ENCODE data around the gene SCYL3. TPM values are rescaled to one million over a fixed set of nuclear protein-coding genes. Genes with fewer than 3 reads are reported as not detected.

The SCYL3 gene
- total RNA-seq, 4 donors from 2014 or later: 12.3 to 42.3 (median 25.1) TPM

DNA sequence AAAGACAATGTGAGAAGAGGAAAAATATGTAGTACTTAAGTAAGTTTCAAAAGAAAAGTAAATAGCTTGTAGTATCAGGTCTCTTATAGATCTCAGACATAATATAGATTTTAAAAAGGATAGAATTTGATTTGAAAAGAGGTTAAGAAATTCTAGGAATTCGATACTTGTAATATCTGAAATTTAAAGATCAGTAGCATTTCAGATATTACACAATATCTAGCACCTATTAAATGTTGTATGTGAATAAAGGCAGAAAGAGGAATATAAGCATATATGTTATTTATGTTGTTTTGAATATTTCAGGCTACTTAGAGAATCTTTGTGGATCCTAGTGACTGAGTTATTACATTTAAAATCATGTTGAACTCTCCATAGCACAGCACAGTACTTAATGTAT lies 64.0 kb downstream of the SCYL3 start:
- no peak for DNase-seq
- H3K27me3 ChIP-seq: no peaks in the 10 kb centered on the region
- in situ Hi-C loops (cut with MboI; ENCODE audit: low pct_ligation_motif_present in 1 of 4, low pct_unique_long_range_greater_than_20kb in 1 of 4, low sequenced_read_pairs in 3 of 4): no loop called here
- H3K4me3 ChIP-seq: no peak overlapping the region
- peaks cover 0 to 11% (median 3%) of the 10 kb centered on the region in 4 donors for H3K36me3 ChIP-seq
- H3K4me1 ChIP-seq: no peaks in the 10 kb centered on the region
- WGBS, 2 donors (ENCODE audit: low coverage in 1 of 2): 98 to 100% methylated on average over 1 of the region's 1 CpG
- intact Hi-C loops (cut with DNase I; ENCODE audit: low total_unique reads): no loop called here
- no peak overlapping the region for H3K27ac ChIP-seq
- H3K9me3 ChIP-seq: no peaks in the 10 kb centered on the region
- TF ChIP-seq, protein P1, sequence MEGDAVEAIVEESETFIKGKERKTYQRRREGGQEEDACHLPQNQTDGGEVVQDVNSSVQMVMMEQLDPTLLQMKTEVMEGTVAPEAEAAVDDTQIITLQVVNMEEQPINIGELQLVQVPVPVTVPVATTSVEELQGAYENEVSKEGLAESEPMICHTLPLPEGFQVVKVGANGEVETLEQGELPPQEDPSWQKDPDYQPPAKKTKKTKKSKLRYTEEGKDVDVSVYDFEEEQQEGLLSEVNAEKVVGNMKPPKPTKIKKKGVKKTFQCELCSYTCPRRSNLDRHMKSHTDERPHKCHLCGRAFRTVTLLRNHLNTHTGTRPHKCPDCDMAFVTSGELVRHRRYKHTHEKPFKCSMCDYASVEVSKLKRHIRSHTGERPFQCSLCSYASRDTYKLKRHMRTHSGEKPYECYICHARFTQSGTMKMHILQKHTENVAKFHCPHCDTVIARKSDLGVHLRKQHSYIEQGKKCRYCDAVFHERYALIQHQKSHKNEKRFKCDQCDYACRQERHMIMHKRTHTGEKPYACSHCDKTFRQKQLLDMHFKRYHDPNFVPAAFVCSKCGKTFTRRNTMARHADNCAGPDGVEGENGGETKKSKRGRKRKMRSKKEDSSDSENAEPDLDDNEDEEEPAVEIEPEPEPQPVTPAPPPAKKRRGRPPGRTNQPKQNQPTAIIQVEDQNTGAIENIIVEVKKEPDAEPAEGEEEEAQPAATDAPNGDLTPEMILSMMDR (IDR thresholded peaks at IDR 0.05): no peak
- TF ChIP-seq EP300 (IDR thresholded peaks at IDR 0.05; ENCODE audit: low read depth) (no peak), POLR2AphosphoS5 (IDR thresholded peaks at IDR 0.05) (no peak), POLR2A (IDR thresholded peaks at IDR 0.05) (no peak)

DNA sequence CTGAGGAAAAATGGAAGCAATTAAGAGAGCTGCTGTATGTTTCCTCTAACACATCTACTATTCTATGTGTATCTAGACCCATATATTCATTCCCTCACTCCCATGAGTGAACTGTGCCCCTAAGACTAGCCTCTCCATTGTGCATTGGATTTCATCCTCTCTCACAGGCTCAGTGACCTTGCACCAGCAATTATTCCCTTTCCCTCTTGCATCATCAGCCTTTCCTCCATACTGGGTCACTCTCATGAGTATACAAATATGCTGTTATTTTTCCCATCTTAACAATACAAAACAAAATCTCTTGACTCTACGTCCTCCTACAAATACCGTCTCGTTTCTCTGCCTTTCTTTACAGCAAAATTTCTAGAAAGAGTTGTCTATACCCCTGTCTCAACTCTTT lies 69.5 kb downstream of the SCYL3 start:
- DNase-seq: no peak
- H3K36me3 ChIP-seq: peaks cover 0 to 8% (median 0%) of the 10 kb centered on the region in 4 donors
- TF ChIP-seq POLR2AphosphoS5 (IDR thresholded peaks at IDR 0.05) (no peak), EP300 (IDR thresholded peaks at IDR 0.05; ENCODE audit: low read depth) (no peak), POLR2A (IDR thresholded peaks at IDR 0.05) (no peak)
- TF ChIP-seq, protein P1 (IDR thresholded peaks at IDR 0.05): no peak
- intact Hi-C loops (cut with DNase I; ENCODE audit: low total_unique reads) (no loop called here), in situ Hi-C loops (cut with MboI; ENCODE audit: low pct_ligation_motif_present in 1 of 4, low pct_unique_long_range_greater_than_20kb in 1 of 4, low sequenced_read_pairs in 3 of 4) (loop anchor here in 1 of 4 donors (25.0 kb wide), 1 partner anchor 237 kb away; the partner anchor contains the start of gene F5)
- H3K27me3 ChIP-seq: no peaks in the 10 kb centered on the region
- no peaks in the 10 kb centered on the region for H3K4me1 ChIP-seq
- H3K4me3 ChIP-seq: no peak overlapping the region
- 97 to 100% methylated on average over 3 of the region's 3 CpGs for WGBS, 2 donors (ENCODE audit: low coverage in 1 of 2)
- H3K27ac ChIP-seq: no peak overlapping the region
- H3K9me3 ChIP-seq: no peaks in the 10 kb centered on the region

DNA sequence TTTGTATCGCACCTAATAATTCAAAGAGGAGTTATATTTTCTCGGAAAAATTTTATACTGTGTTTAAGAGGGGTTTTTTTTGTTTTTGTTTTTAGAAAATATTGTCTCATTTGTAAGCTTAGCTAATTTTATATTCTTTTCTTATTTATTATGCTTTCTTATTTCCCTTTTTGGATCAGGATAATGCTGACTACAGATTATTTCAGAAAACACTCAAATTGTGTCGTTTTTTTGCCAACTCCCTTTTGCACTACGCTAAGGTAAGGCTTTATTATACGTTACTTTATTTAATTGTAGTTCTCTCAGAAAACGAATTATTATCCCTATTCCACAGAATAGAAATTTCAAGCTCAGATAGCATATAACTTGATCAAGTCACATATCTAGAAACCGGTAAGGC lies 72.2 kb downstream of the SCYL3 start:
- no peak overlapping the region for H3K4me3 ChIP-seq

DNA sequence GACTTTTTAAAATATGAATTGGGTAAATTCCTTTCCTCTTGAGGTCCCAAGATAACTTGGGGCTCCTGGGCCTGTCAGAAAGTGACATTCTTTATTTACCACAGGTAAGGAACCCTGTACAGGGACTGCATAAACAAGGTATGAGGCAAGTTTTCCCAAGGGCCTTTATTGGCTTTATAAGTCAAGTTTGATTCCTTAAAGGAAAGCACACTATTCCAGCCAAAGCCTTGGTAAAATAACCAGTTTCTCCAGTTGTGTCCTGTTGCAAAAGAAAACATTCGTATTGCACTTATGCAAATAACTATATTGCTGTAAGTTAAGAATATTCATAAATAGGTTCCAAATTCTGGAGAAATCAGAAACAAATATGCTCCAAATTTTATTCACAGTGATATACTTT lies 77.1 kb downstream of the SCYL3 start:
- in situ Hi-C loops (cut with MboI; ENCODE audit: low pct_ligation_motif_present in 1 of 4, low pct_unique_long_range_greater_than_20kb in 1 of 4, low sequenced_read_pairs in 3 of 4): loop anchor here in 2 of 4 donors (10.0 to 25.0 kb wide), 2 partner anchors 229 to 262 kb away; partner anchors contain the start of gene F5 (in 1 of the 2)
- Histone ChIP-seq H3K27ac (no peak overlapping the region), H3K9me3 (no peaks in the 10 kb centered on the region), H3K4me1 (no peaks in the 10 kb centered on the region), H3K27me3 (no peaks in the 10 kb centered on the region), H3K4me3 (no peak overlapping the region), H3K36me3 (no peaks in the 10 kb centered on the region)
- 73 to 89% methylated on average over 1 of the region's 1 CpG for WGBS, 2 donors (ENCODE audit: low coverage in 1 of 2)
- DNase-seq: no peak
- TF ChIP-seq POLR2AphosphoS5 (IDR thresholded peaks at IDR 0.05) (no peak), EP300 (IDR thresholded peaks at IDR 0.05; ENCODE audit: low read depth) (no peak), POLR2A (IDR thresholded peaks at IDR 0.05) (no peak)
- TF ChIP-seq, protein P1 (IDR thresholded peaks at IDR 0.05): no peak
- intact Hi-C loops (cut with DNase I; ENCODE audit: low total_unique reads): no loop called here

More for the DNA sequence above, 72.2 kb downstream of the SCYL3 start:
- no peak for TF ChIP-seq POLR2AphosphoS5 (IDR thresholded peaks at IDR 0.05)
- no peak for TF ChIP-seq POLR2A (IDR thresholded peaks at IDR 0.05)
- TF ChIP-seq, protein P1 (IDR thresholded peaks at IDR 0.05): no peak
- no peak for TF ChIP-seq EP300 (IDR thresholded peaks at IDR 0.05; ENCODE audit: low read depth)
- H3K27me3 ChIP-seq: no peaks in the 10 kb centered on the region
- H3K27ac ChIP-seq: no peak overlapping the region
- H3K36me3 ChIP-seq: peaks cover 0 to 8% (median 0%) of the 10 kb centered on the region in 4 donors
- no peak for DNase-seq
- WGBS, 2 donors (ENCODE audit: low coverage in 1 of 2): 94 to 97% methylated on average over 7 of the region's 7 CpGs
- H3K9me3 ChIP-seq: no peaks in the 10 kb centered on the region
- no peaks in the 10 kb centered on the region for H3K4me1 ChIP-seq
- intact Hi-C loops (cut with DNase I; ENCODE audit: low total_unique reads) (no loop called here), in situ Hi-C loops (cut with MboI; ENCODE audit: low pct_ligation_motif_present in 1 of 4, low pct_unique_long_range_greater_than_20kb in 1 of 4, low sequenced_read_pairs in 3 of 4) (loop anchor here in 1 of 4 donors (25.0 kb wide), 1 partner anchor 234 kb away; the partner anchor contains the start of gene F5)
